HG03565 (cell line): Measurements from ENCODE around the gene PLCB1.

Experiments
- ATAC-seq: cut with Tn5 transposase; IDR thresholded peaks from one replicate; pipeline ENCODE4 v1.9.1; 2021; ENCODE audit warnings: mild to moderate bottlenecking, moderate library complexity; ENCODE audit not compliant: unreplicated experiment

PLCB1 gene

GRCh38 chr20:8394308-8394945 lies 262.4 kb downstream of the PLCB1 start:
- peak; percentile 84 for ATAC-seq

- ATAC-seq: no peak
Observed at GRCh38 chr20:8395956-8396355, 263.9 kb downstream of the PLCB1 start.

DNA sequence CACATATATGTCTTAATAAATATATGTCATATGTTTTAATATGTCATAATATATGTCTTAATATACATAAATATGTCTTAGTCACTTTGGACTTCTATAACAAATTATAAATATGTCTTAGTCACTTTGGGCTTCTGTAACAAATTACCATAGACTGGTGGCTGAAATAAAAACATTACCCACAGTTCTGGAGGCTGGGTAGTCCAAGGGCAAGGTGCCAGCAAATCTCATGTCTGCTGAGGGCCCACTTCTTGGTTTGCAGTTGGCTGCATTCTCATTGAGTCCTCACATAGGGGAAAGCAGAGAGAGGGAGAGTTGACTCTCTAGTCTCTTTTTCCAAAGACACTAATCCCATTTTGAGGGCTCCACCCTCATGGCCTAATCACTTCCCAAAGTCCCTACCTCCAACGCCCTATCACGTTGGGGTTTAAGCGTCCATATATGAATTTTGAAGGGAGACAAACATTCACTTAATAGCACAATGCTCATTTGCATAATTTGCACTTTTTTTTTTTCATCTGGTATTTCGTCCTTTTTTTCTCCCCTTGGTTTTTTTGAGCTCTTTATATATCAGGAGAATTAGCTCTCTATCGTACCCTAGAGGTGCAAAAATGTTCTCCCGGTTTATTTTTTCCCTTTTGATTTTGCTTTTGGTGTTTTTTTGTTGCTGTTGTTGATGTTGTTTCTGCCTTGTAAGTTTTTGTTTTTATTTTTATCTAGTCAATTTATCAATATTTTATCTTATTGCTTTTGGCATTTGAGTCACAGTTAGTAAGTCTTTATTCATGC lies 266.4 kb downstream of the PLCB1 start:
- no peak for ATAC-seq

GRCh38 chr20:8399947-8400346 lies 267.9 kb downstream of the PLCB1 start:
- ATAC-seq: peak; percentile 98

DNA sequence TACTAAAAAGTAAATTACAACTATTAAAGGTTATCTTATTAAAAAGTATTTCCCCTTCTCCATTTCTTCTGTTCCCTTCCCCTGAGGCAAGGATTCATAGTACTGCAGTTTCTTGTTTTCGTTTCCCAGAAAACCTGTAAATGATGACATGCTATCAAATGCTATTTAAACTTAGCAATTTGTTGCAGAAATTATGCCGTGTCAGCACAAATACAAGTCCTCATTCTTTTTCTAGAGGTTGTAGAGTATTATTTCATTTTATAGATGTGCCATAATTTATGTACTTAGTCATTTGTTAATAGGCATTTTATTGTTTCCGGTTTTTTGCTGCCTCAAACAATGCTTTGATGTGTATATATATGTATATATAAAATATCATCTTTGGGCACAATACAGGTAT lies 268.4 kb downstream of the PLCB1 start:
- no peak for ATAC-seq

DNA sequence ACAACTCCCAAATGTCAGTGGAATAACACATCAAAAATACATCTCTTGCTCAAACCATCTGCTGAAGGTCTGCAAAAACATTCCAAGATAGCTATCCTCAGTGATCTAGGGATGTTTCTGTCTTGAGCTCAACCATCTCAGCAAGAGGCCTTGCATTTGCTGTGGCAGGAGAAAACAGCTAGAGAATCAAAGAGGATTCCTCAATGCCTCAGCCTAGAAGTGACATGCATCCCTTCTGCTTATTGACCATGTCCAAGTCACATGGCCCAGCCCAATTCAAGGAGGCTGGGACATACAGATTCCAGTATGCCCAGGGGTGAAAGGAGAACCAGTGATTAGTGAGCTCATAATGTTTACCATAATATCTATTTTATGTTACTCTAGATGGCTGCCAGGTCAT lies 269.5 kb downstream of the PLCB1 start:
- ATAC-seq: no peak

DNA sequence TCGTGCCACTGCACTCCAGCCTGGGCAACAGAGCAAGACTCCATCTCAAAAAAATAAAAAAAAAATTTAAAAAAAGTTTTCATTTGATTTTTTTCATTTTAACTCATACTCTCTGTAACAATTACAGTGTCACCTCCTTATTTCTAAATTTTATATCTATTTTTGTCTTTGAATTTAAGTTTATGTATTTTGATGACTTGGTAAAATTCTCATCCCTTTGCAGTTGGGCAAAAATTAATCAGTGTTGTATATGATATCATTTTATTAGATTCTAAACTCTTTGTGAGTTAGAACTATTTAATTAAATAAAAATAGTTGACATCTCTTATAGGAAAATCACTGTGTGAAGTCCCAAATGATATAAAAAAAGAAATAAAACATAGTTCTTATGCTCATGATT lies 270.7 kb downstream of the PLCB1 start:
- no peak for ATAC-seq

DNA sequence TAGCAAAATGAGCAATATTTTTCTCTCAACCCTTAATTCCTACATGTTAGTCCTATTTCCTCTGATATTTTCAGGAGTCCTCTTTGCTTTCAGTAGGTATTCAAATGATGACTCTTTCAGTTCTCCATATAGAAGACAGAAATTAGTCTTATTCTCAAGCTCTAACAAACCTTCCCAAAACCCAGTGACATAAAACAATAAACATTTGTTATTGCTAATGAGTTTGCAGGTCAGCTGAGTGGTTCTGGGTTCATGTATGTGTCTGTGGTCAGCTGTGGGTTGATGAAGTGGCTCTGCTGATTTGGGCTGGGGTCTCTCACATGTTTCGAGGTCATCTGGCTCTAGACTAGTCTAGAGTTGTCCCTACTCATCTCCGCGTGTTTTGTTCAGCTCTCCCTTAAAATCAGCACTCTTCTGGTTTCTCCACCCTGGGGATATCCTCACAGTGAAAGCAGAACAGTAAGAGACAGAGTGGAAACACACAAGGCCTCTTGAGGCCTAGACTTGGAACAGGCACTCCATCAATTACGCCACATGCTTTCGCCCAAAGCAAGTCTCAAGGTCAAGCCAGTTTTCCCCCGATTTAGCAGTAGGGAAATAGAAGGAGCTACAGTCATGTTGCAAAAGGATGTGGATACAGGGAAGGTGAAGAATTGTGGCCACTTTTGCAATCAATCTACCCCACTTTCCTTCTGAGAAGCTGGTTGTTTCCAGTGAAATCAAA lies 273.0 kb downstream of the PLCB1 start:
- ATAC-seq: no peak

- no peak for ATAC-seq
Observed at GRCh38 chr20:8406391-8406790, 274.3 kb downstream of the PLCB1 start.

- ATAC-seq: no peak
Observed at GRCh38 chr20:8408587-8409307, 276.7 kb downstream of the PLCB1 start.

GRCh38 chr20:8413691-8414090 lies 281.6 kb downstream of the PLCB1 start:
- no peak for ATAC-seq

GRCh38 chr20:8414586-8415274 lies 282.7 kb downstream of the PLCB1 start:
- ATAC-seq: no peak

- no peak for ATAC-seq
Observed at GRCh38 chr20:8421981-8422380, 289.9 kb downstream of the PLCB1 start.

GRCh38 chr20:8423482-8423881 lies 291.4 kb downstream of the PLCB1 start:
- no peak for ATAC-seq

GRCh38 chr20:8424010-8424409 lies 291.9 kb downstream of the PLCB1 start:
- no peak for ATAC-seq

DNA sequence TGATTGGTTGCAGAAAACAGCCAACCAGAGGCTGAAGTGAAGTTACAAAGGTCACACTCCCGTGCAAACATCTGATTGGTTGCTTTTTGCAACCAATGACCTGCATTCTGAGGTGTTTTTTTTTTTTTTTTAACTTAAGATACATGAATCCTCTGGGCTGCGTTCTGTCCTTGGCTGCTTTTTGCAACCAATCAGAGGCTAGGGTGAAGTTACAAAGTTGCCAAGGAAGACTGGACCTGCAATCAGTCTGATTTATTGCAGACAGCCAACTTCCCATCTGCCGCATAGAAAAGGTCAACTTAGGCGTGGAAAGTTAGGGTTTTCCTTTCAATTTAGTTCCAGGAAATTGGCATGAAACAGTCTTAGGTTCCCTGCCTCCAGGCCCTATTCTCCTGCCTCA lies 292.9 kb downstream of the PLCB1 start:
- ATAC-seq: no peak

GRCh38 chr20:8425802-8426201 lies 293.7 kb downstream of the PLCB1 start:
- no peak for ATAC-seq

GRCh38 chr20:8427419-8428040 lies 295.5 kb downstream of the PLCB1 start:
- no peak for ATAC-seq

DNA sequence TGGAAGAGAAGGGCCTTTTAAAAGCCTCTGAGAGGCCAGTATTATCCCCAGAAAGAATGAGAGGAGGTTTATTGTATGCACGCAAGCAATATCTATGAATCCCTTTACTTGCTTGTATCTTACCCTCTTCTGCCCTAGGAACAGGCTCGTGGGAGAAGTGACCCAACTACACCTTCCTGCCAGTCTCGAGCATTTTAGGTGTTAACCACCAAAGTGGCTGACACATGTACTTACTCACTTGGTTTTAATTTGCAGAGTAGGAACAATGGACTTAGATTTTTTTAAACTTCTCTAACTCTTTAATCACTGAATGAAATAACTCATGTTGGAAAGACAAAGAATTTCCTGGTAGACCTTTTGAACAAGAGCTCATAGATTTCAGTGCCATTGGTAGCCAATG lies 296.9 kb downstream of the PLCB1 start:
- ATAC-seq: no peak
